Lung microvascular endothelial cell (primary cell): ENCODE data around the gene IER3. TPM values are rescaled to one million over a fixed set of nuclear protein-coding genes. Genes with fewer than 3 reads are reported as not detected.

ENCODE experiments used
- DNase-seq, 2 donors: peaks; one replicate each; pipeline versions ENCODE4 v3.0.0 to v3.0.0-alpha.2; 2010; ENCODE audit warnings: low read depth in 2 of 2
- total RNA-seq: library from RNA; depleted of rRNA; stranded (reverse); fragments of >200 nt; gene quantifications from 2 replicates; pipeline ENCODE4 v1.2.1, GENCODE V29; 2014

The IER3 gene
- total RNA-seq: 72.6 and 148 TPM in 2 replicates

DNA sequence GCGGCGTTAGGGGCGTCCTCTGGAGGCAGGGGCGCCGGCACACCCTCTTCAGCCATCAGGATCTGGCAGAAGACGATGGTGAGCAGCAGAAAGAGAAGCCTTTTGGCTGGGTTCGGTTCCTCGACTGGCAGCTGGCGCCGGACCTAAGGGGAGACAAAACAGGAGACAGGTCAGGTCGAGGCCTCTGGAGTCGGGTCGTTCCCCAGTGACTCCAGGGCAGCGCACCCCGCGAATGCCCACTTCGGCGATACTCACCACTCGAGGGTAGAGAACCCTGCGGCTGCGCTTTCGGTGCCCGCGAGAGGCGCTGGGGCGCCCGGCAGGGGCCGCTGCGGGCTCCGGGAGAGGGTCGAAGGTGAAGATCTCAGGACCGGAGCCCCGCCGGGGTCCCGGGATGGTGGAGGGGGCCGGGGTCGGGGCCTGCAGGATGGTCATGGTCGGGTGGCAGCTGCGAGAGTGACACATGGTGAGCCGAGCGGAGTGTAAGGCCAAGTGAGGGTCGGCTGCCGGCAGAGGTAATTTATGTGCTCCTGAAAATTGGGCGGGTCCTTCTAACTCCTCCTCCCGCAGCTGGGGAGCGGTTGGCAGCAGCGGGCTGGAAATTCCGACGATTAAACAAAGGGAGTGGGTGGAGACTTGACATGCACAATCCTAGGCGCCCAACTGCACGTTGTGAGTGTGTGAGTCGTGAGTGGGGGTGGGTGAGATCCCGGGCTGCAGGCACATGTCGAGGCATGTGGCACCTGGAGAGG lies at the start of gene IER3:
Gene IER3 (minus strand): TSS at position 494 of the 752 bp plus-strand sequence. CDS start 29 bp downstream, at position 465.
- peak; percentile 97 to 98 for DNase-seq

GRCh38 chr6:30793521-30794194 lies 49.3 kb upstream of the IER3 start:
- DNase-seq: peak; percentile 42 to 86

DNA sequence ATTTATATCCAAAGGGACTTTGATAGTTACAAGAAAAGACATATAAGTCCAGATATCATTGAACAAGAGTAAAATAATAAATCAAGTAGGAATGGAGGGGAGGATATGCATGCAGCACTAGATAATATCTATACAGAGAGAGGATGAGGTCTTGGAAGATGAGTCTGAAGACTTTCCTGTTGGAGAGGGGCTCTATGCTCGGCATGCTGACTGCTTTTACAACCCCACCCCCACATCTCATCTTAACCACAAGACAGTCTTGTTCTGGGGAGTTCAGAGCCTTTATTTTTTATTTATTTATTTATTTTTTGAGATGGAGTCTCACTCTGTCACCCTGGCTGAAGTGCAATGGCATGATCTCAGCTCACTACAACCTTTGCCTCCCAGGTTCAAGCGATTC lies 48.4 kb upstream of the IER3 start:
- no peak for DNase-seq

- no peak for DNase-seq
Measured at GRCh38 chr6:30790724-30791383, 46.5 kb upstream of the IER3 start.

GRCh38 chr6:30789606-30790005 lies 45.3 kb upstream of the IER3 start:
- DNase-seq: no peak

- no peak for DNase-seq
Measured at GRCh38 chr6:30787954-30788353, 43.6 kb upstream of the IER3 start.

- DNase-seq: peak; percentile 22 to 31
Measured at GRCh38 chr6:30782425-30783014, 38.2 kb upstream of the IER3 start.

- DNase-seq: peak; percentile 93 to 94
Measured at GRCh38 chr6:30781743-30782424, 37.5 kb upstream of the IER3 start.

GRCh38 chr6:30781395-30781742 lies 37.0 kb upstream of the IER3 start:
- no peak for DNase-seq

DNA sequence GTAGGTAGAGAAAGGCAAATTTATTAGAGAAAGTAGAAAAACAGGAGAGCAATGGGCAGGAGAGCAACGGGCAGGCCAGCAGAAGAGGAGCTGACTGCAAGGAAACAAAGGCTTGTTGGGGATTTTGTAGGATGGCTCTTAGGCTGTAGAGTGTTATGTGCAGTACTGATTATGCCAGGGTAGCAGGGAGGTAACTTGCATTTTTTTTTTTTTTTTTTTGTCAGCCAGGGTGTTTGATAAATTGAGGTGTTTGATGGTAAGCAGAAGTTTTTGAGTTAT lies 36.2 kb upstream of the IER3 start:
- no peak for DNase-seq

DNA sequence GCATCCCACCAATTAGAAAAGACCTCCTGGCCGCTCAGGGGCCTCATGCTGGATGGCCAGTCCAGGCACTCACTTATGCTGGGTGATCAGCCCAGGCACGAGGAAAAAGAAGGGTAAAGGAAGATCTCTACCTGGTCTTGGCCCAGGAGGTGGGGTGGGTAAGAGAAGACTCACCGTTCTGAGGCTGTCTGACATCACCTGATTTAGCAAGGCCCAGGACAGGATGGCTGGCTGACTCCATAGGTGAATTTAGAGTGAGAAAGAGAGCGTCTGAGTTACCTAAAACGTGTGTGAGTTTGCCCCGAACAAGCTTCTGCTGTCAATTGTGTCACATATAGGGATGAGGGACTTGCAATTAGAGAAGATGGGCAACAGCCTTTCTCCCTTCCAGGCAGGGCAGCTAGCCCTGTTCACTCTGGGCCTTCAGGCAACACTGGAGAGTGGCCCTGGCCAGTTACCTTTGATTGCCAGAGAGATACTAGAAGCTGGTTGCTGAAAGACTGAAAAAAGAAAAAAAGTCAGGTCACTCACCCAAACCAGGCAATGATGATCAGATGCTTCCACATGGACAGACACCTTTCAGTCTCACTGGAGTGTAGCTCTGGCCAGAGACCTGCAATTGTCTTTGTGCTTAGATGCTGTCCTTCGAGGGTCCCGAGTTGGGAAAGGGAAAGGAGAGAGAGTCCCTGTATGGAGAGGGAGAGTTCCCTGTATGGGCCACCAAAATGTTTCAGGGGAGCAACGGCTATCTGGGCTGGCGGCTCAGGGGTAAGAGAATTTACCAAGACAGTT lies 35.7 kb upstream of the IER3 start:
- DNase-seq: no peak

GRCh38 chr6:30778001-30778635 lies 33.8 kb upstream of the IER3 start:
- DNase-seq: no peak

DNA sequence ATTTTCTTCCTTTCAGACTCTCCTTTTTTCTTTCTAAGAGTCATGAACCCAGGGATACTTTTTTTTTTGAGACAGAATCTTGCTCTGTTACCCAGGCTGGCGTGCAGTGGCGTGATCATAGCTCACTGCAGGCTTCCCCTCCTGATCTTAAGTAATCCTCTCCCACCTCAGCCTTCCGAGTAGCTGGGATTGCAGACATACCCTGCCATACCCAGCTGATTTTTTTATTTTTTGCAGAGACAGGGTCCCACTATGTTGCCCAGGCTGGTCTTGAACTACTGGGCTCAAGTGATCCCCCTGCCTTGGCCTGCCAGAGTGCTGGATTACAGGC lies 32.8 kb upstream of the IER3 start:
- no peak for DNase-seq

DNA sequence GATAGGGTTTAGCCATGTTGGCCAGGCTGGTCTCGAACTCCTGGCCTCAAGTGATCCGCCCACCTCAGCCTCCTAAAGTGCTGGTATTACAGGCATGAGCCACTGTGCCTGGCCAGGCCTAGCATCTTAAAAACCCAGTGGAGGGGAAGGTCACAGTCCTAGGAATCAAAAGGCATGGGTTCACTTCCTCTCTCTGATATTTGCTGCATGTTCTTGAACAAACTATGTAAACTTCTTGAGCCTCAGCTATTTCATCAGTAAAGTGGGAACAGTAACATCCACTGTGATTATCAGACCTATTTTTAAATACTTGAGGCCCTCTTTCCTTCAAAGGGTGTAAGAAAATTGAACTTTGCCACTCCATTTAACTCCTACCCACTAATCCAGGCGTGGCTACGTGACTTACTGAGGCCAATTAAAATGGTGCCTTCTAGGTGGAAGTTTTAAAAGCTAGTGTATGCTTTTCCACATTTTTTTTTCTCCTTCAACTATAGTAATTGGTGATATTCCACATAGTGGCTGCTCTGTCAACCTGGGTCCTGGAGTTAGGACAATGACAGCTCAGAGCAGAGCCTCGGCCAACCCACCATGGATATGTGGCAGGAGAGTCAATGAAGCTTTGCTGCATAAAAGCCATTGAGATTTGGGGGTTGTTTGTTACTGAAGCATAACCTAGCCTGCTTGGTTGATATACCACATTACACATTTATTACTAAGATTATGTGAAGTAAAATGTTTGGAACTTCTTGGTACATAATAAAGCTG lies 32.2 kb upstream of the IER3 start:
- no peak for DNase-seq

- DNase-seq: no peak
Measured at GRCh38 chr6:30775104-30775503, 30.8 kb upstream of the IER3 start.

GRCh38 chr6:30774701-30775100 lies 30.4 kb upstream of the IER3 start:
- no peak for DNase-seq

GRCh38 chr6:30770592-30770991 lies 26.2 kb upstream of the IER3 start:
- no peak for DNase-seq

- peak in 1 of 2 donors; percentile 42 for DNase-seq
Measured at GRCh38 chr6:30769853-30770524, 25.6 kb upstream of the IER3 start.

DNA sequence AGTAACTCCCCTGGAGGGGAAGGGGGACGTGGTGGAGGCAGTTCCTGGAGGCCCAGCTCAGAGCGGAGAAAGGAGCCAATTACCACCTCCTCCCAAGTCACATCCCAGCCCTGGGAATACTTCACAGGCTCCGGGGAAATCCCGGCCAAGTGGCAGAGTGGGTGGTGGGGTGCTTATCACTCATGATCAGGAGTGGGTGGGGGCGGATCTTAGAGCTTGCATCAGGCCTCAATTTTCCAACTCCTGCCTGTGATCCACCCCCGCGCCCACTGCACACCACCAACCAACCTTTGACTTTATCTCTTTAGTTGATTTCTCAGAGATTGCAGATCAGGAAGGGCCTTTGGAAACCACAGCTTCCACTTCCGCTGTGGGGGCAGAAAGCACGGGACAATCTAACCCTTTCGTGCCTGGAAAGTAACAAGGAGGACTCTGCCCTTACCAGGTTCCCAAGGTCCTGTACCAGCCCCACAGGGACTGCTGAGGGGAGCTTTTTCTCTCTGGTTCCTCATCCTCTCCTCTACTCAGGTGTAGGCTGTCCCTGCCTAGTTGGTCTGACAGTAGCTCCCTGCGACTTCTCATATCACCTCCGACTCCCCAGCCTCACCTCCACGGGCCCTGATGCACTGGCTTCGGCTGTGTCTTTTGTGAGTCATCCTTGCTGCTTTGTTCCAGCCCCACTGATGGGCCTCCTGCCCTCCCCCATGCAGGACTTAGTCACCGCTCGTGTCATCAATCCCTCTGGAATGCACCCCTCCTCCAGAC lies 24.9 kb upstream of the IER3 start:
- peak; percentile 90 to 94 for DNase-seq
